ENCODE data around the gene CHAT. TPM values are rescaled to one million over a fixed set of nuclear protein-coding genes. Genes with fewer than 3 reads are reported as not detected.

The CHAT gene
- total and polyA plus RNA-seq, 2 donors (not counting 3 experiments of a cell fraction or from before 2014, with no cell fraction given), result not detected

DNA sequence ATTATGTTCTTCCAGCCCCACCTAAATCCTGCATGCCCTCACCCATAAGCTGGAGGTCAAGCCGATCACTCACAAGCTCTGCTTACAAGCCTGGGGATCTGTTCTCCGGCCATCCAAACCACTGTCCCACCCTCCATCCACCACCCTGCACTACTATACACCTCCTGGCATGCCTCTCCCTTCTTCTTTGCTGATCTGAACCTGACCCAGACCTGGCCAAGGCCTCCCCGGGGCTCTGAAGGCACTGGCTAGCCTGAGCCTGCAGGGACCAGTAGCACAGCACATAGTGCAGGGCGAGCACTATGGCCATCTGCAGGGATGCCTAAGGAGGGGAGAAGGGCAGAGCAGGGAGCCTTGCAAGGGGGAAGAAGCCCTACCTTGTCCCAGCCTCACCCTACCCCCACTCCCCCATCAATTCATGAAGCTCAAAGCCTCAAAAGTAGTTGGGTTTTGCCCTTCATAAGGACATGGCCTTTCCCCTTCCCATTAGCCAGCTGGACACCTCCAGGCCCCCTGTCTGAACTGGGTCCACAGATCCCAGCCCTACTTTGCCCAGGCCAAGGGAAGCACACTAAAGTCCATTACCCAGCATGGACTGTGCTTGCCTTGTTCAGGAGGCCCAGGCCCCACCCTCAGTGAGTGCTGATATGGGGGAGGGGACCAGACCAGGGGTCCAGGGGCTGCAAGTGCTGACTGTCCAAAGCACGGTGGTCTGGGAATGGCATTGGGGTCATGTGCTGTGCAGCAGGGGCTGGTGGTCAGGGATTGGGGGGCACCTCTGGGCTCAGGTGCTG lies 29.6 kb downstream of the CHAT start:
- ChIA-PET POLR2A (no interaction called here), CTCF (no interaction called here)
- Histone ChIP-seq H3K9ac (replicated peaks; ENCODE audit: extremely low read depth, insufficient read depth, low read length) (no peak overlapping the region), H3K36me3 (ENCODE audit: control insufficient read depth in 2 of 2, extremely low read depth in 1 of 2, insufficient read depth in 2 of 2, low read length in 2 of 2) (no peaks in the 10 kb centered on the region), H3K9me3 (replicated peaks; ENCODE audit: control insufficient read depth, insufficient read depth, low read length) (no peaks in the 10 kb centered on the region), H3K9me1 (replicated peaks; ENCODE audit: control insufficient read depth, extremely low read depth, insufficient read depth, low read length) (no peaks in the 10 kb centered on the region), H3K4me1 (ENCODE audit: control insufficient read depth, extremely low read depth, insufficient read depth, low read length) (no peaks in the 10 kb centered on the region), H4K20me1 (replicated peaks; ENCODE audit: control insufficient read depth, extremely low read depth, insufficient read depth, low read length) (no peaks in the 10 kb centered on the region), H3K4me2 (ENCODE audit: insufficient read depth, low read length) (no peak overlapping the region), H3K27me3 (ENCODE audit: control insufficient read depth in 2 of 2, insufficient read depth in 2 of 2, low read length in 2 of 2) (peaks cover 0 to 2% of the 10 kb centered on the region in 2 experiments), H2AFZ (ENCODE audit: low read depth, low read length) (no peak overlapping the region), H3K4me3 (replicated peaks in 1 of 3; ENCODE audit: insufficient read depth in 1 of 3, low read depth in 1 of 3, low read length in 3 of 3) (no peak overlapping the region), H3K27ac (ENCODE audit: insufficient read depth, low read depth, low read length) (no peak overlapping the region), H3K79me2 (ENCODE audit: control insufficient read depth, insufficient read depth, low read length) (no peaks in the 10 kb centered on the region)
- FAIRE-seq, result no peak
- no TSS peak for BruUV-seq (replicated peaks)
- no peak for DNase-seq (ENCODE audit: low read depth, low spot score)
- intact Hi-C loops (cut with micrococcal nuclease), result no loop called here
- TF ChIP-seq GATA2 (IDR thresholded peaks at IDR 0.05; ENCODE audit: insufficient read depth, insufficient read length, low read depth, low read length), result no peak
- TF ChIP-seq POLR2AphosphoS5 (IDR thresholded peaks at IDR 0.05; ENCODE audit: insufficient read depth, low read depth, low read length), result no peak
- TF ChIP-seq, protein P1, sequence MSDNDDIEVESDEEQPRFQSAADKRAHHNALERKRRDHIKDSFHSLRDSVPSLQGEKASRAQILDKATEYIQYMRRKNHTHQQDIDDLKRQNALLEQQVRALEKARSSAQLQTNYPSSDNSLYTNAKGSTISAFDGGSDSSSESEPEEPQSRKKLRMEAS (IDR thresholded peaks at IDR 0.05; ENCODE audit: insufficient read depth, insufficient read length), result no peak
- TF ChIP-seq JUN (IDR thresholded peaks at IDR 0.05; ENCODE audit: borderline replicate concordance, insufficient read depth, insufficient read length, low read depth), result no peak
- TF ChIP-seq EZH2 (IDR thresholded peaks at IDR 0.05; ENCODE audit: borderline replicate concordance, low read depth, low read length, severe bottlenecking), result no peak
- no peak for TF ChIP-seq FOS (IDR thresholded peaks at IDR 0.05; ENCODE audit: borderline replicate concordance, insufficient read depth, low read length)
- dilution Hi-C loops (cut with MboI; ENCODE audit: extremely low pct_ligation_motif_present, low sequenced_read_pairs), result no loop called here
